Mammary epithelial cell (primary cell): Measurements from ENCODE around the gene ZNF750.

ENCODE experiments used
- CTCF ChIP-seq, 2 donors: IDR thresholded peaks in 1 of 2; conservative IDR thresholded peaks in 1 of 2; 2 replicates each; pipeline ENCODE4 v1.5.1; 2011 to 2012; ENCODE audit warnings: inconsistent platforms in 2 of 2, low read length in 2 of 2, mild to moderate bottlenecking in 2 of 2, control low read depth in 1 of 2, low read depth in 1 of 2; ENCODE audit not compliant: insufficient read depth in 1 of 2; ENCODE audit errors: extremely low read depth in 1 of 2
- EZH2 ChIP-seq: IDR thresholded peaks from 2 replicates; pipeline ENCODE4 v1.6.1; 2012; ENCODE audit warnings: low read length, inconsistent platforms, borderline replicate concordance

GRCh38 chr17:82840431-82840831 lies 609 bp upstream of the ZNF750 start:
- TF ChIP-seq CTCF (conservative IDR thresholded peaks at IDR 0.05 in 1 of 2, IDR thresholded peaks at IDR 0.05 in 1 of 2; ENCODE audit: extremely low read depth in 1 of 2, insufficient read depth in 1 of 2, low read depth in 1 of 2, low read length in 2 of 2), result no peak
- TF ChIP-seq EZH2, result no peak
